Activated CD8-positive, alpha-beta T cell treated with anti-CD3 and anti-CD28 coated beads for 36 hours (primary cell): ENCODE data around the gene SLC43A3. TPM values are rescaled to one million over a fixed set of nuclear protein-coding genes. Genes with fewer than 3 reads are reported as not detected.
"Not testable (repeated sequence)": the region's sequence is repeated elsewhere in the genome, so short reads cannot be mapped to it uniquely, and the experiment has no call there.

ENCODE experiments used
- ATAC-seq: fragments of 200-7000 bp; cut with Tn5 transposase; one replicate; pipeline ENCODE4 v1.10.0; 2021; ENCODE audit warnings: mild to moderate bottlenecking, moderate library complexity
- CTCF ChIA-PET: fragments of 350-600 bp; sonication (Branson Sonifier 250); formaldehyde crosslinking; loops from one replicate; lab custom pipeline; 2021; ENCODE audit warnings: antibody characterized with exemption; lab: Charles Lee
- POLR2A ChIA-PET: fragments of 350-600 bp; sonication (Branson Sonifier 250); formaldehyde crosslinking; loops from one replicate; lab custom pipeline; 2021; ENCODE audit warnings: antibody characterized with exemption; lab: Charles Lee
- DNase-seq: peaks from one replicate; pipeline ENCODE4 v3.0.0-alpha.2; 2020
- H3K27ac Mint-ChIP-seq: one replicate; pipeline ENCODE4 v1.8.0; 2021; ENCODE audit warnings: mild to moderate bottlenecking, mixed read lengths
- H3K27me3 Mint-ChIP-seq: one replicate; pipeline ENCODE4 v1.8.0; 2021; ENCODE audit warnings: mixed read lengths
- H3K36me3 Mint-ChIP-seq: one replicate; pipeline ENCODE4 v1.8.0; 2021; ENCODE audit warnings: low read depth, mixed read lengths
- H3K4me1 Mint-ChIP-seq: one replicate; pipeline ENCODE4 v1.8.0; 2021; ENCODE audit warnings: low read depth, mixed read lengths
- H3K4me3 Mint-ChIP-seq: one replicate; pipeline ENCODE4 v1.8.0; 2021; ENCODE audit warnings: mild to moderate bottlenecking, moderate library complexity, mixed read lengths
- H3K9me3 Mint-ChIP-seq: one replicate; pipeline ENCODE4 v1.8.0; 2021; ENCODE audit warnings: mixed read lengths
- CTCF ChIP-seq: fragments of 200-600 bp; IDR thresholded peaks from one replicate; pipeline ENCODE4 v1.8.0; 2022; ENCODE audit warnings: antibody characterized with exemption, mild to moderate bottlenecking
- intact Hi-C: fragments of 100-400 bp; cut with micrococcal nuclease; formaldehyde crosslinking; loops from one replicate; pipeline ENCODE4 v1.10.0; 2022
- total RNA-seq, 2 experiments: library from RNA; stranded (reverse); gene quantifications; one replicate each; pipeline ENCODE4 v1.2.3, GENCODE V29; 2021

The SLC43A3 gene
- total RNA-seq, 2 experiments from 2014 or later, result 294 to 300 TPM

GRCh38 chr11:57453543-57454177 is 26.7 kb upstream of the SLC43A3 start:
- no peak overlapping the region for H3K4me3 Mint-ChIP-seq
- H3K36me3 Mint-ChIP-seq, result no peaks in the 10 kb centered on the region
- H3K9me3 Mint-ChIP-seq, result no peaks in the 10 kb centered on the region
- CTCF ChIA-PET, result interaction anchor here (0.9 to 9.1 kb wide), 4 partner anchors 27 to 72 kb away, joined by 3 to 192 read pairs (median 58); partner anchors contain the start of gene TIMM10
- no peak overlapping the region for H3K27ac Mint-ChIP-seq
- intact Hi-C loops, result no loop called here
- DNase-seq, result no peak
- no peak for TF ChIP-seq CTCF
- H3K27me3 Mint-ChIP-seq, result peaks cover 12% of the 10 kb centered on the region
- POLR2A ChIA-PET, result interaction anchor here (1.2 kb wide), 1 partner anchor 27 kb away, joined by 3 read pairs; the partner anchor contains the start of gene SLC43A3
- ATAC-seq, result no peak
- peaks cover 9% of the 10 kb centered on the region for H3K4me1 Mint-ChIP-seq

- no peak for TF ChIP-seq CTCF
- no peaks in the 10 kb centered on the region for H3K4me1 Mint-ChIP-seq
- peaks cover 7% of the 10 kb centered on the region for H3K27me3 Mint-ChIP-seq
- no peak overlapping the region for H3K27ac Mint-ChIP-seq
- no peak overlapping the region for H3K4me3 Mint-ChIP-seq
- no peaks in the 10 kb centered on the region for H3K36me3 Mint-ChIP-seq
- ChIA-PET POLR2A (interaction anchor here (0.7 to 1.4 kb wide), 2 partner anchors 39 to 69 kb away, joined by 3 read pairs; partner anchors contain the start of gene SLC43A1), CTCF (interaction anchor here (8.5 kb wide), 1 partner anchor 11 kb away, joined by 65 read pairs; no protein-coding TSS in a partner anchor)
- DNase-seq, result no peak
- intact Hi-C loops, result no loop called here
- H3K9me3 Mint-ChIP-seq, result no peaks in the 10 kb centered on the region
- ATAC-seq, result no peak
These were observed 19.1 kb upstream of the SLC43A3 start for GRCh38 chr11:57446055-57446454.

- ATAC-seq, H3K36me3 Mint-ChIP-seq, POLR2A ChIA-PET, intact Hi-C loops, H3K9me3 Mint-ChIP-seq, H3K27ac Mint-ChIP-seq, H3K4me3 Mint-ChIP-seq, DNase-seq, H3K27me3 Mint-ChIP-seq, H3K4me1 Mint-ChIP-seq: not testable (repeated sequence)
- CTCF ChIA-PET, result interaction anchor here (1.0 to 8.5 kb wide), 2 partner anchors 12 to 48 kb away, joined by 4 to 65 read pairs; no protein-coding TSS in a partner anchor
These were observed 18.1 kb upstream of the SLC43A3 start for GRCh38 chr11:57445122-57445394.

- no peak for TF ChIP-seq CTCF
- Mint-ChIP-seq H3K4me1 (no peaks in the 10 kb centered on the region), H3K9me3 (no peaks in the 10 kb centered on the region), H3K27ac (no peak overlapping the region), H3K27me3 (peaks cover 7% of the 10 kb centered on the region), H3K4me3 (no peak overlapping the region), H3K36me3 (no peaks in the 10 kb centered on the region)
- ATAC-seq (no peak), DNase-seq (no peak)
- POLR2A ChIA-PET, result interaction anchor here (0.7 kb wide), 1 partner anchor 36 kb away, joined by 3 read pairs; no protein-coding TSS in a partner anchor
- CTCF ChIA-PET, result interaction anchor here (1.0 to 8.5 kb wide), 3 partner anchors 12 to 101 kb away, joined by 3 to 65 read pairs (median 4); no protein-coding TSS in a partner anchor
- intact Hi-C loops, result no loop called here
These were observed 17.6 kb upstream of the SLC43A3 start for GRCh38 chr11:57444362-57445121.

GRCh38 chr11:57440744-57441414 is 14.0 kb upstream of the SLC43A3 start:
- Mint-ChIP-seq H3K4me3 (no peak overlapping the region), H3K36me3 (no peaks in the 10 kb centered on the region), H3K27me3 (peaks cover 2% of the 10 kb centered on the region), H3K9me3 (no peaks in the 10 kb centered on the region), H3K4me1 (no peaks in the 10 kb centered on the region), H3K27ac (no peak overlapping the region)
- no peak for DNase-seq
- TF ChIP-seq CTCF, result no peak
- ATAC-seq, result no peak
- ChIA-PET POLR2A (no interaction called here), CTCF (interaction anchor here (0.8 to 8.5 kb wide), 4 partner anchors 16 to 52 kb away, joined by 3 to 65 read pairs (median 4); no protein-coding TSS in a partner anchor)
- intact Hi-C loops, result no loop called here
